ENCODE results near the gene OTX1.

The OTX1 gene

DNA sequence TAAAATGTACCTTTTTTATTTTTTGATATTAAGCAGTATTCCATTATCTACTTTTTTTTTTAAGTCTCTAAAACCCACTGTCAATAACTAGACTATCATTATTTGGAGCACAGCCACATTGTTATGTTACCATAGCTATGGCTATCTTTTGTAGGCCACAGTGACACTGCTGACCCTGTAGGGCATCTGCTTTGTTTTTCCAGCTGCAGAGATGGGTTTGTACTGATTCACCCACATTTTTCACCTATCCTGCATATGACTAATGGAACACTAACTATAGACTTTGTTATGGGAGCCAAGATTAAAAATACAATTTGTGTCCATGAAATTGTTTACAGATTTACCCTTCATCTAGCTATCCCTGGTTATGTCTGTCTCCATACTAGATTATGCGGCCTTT is 21.6 kb upstream of the OTX1 start:
- in situ Hi-C loops (cut with MboI; ENCODE audit: low sequenced_read_pairs, unreplicated experiment) = loop anchor here (25.0 kb wide), 2 partner anchors 242 to 567 kb away; no protein-coding TSS in a partner anchor
- no peak for TF ChIP-seq CTCF (IDR thresholded peaks at IDR 0.05; ENCODE audit: borderline replicate concordance, control extremely low read depth, extremely low read depth, insufficient read depth, missing control alignments)
- no peak for DNase-seq (ENCODE audit: low spot score)

GRCh38 chr2:63034526-63034925 is 16.1 kb upstream of the OTX1 start:
- DNase-seq (ENCODE audit: low spot score) = no peak
- TF ChIP-seq CTCF (IDR thresholded peaks at IDR 0.05; ENCODE audit: borderline replicate concordance, control extremely low read depth, extremely low read depth, insufficient read depth, missing control alignments) = no peak
- in situ Hi-C loops (cut with MboI; ENCODE audit: low sequenced_read_pairs, unreplicated experiment) = loop anchor here (25.0 kb wide), 2 partner anchors 247 to 572 kb away; no protein-coding TSS in a partner anchor

- no peak for TF ChIP-seq CTCF (IDR thresholded peaks at IDR 0.05; ENCODE audit: borderline replicate concordance, control extremely low read depth, extremely low read depth, insufficient read depth, missing control alignments)
- in situ Hi-C loops (cut with MboI; ENCODE audit: low sequenced_read_pairs, unreplicated experiment) = loop anchor here (25.0 kb wide), 2 partner anchors 248 to 573 kb away; no protein-coding TSS in a partner anchor
Observed at GRCh38 chr2:63035169-63035568, 15.5 kb upstream of the OTX1 start.

DNA sequence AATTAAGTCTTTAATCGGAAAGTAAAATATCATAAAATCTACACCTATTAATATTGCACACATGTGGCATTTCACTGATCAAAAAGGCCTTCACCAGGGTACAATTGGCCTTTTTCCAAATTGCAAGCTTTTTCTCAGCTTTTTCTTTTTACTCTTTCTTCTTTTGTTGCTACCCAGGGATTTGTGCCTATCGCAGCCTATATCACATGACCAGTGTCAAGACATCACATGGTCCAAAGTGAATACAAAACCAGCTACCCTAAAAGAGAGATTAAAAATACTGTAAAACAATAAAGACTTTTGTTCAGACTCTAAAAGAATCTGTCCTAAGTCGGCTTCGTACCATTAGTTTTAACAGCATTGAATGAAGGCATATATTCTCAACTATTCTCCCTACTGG is 15.0 kb upstream of the OTX1 start:
- in situ Hi-C loops (cut with MboI; ENCODE audit: low sequenced_read_pairs, unreplicated experiment) = loop anchor here (25.0 kb wide), 2 partner anchors 248 to 573 kb away; no protein-coding TSS in a partner anchor
- no peak for DNase-seq (ENCODE audit: low spot score)
- TF ChIP-seq CTCF (IDR thresholded peaks at IDR 0.05; ENCODE audit: borderline replicate concordance, control extremely low read depth, extremely low read depth, insufficient read depth, missing control alignments) = no peak

More at GRCh38 chr2:63035169-63035568, 15.5 kb upstream of the OTX1 start:
- no peak for DNase-seq (ENCODE audit: low spot score)

GRCh38 chr2:63038034-63038433 is 12.6 kb upstream of the OTX1 start:
- no peak for DNase-seq (ENCODE audit: low spot score)
- in situ Hi-C loops (cut with MboI; ENCODE audit: low sequenced_read_pairs, unreplicated experiment) = loop anchor here (25.0 kb wide), 2 partner anchors 251 to 576 kb away; no protein-coding TSS in a partner anchor
- TF ChIP-seq CTCF (IDR thresholded peaks at IDR 0.05; ENCODE audit: borderline replicate concordance, control extremely low read depth, extremely low read depth, insufficient read depth, missing control alignments) = no peak

- in situ Hi-C loops (cut with MboI; ENCODE audit: low sequenced_read_pairs, unreplicated experiment) = loop anchor here (25.0 kb wide), 2 partner anchors 253 to 578 kb away; no protein-coding TSS in a partner anchor
- no peak for DNase-seq (ENCODE audit: low spot score)
- no peak for TF ChIP-seq CTCF (IDR thresholded peaks at IDR 0.05; ENCODE audit: borderline replicate concordance, control extremely low read depth, extremely low read depth, insufficient read depth, missing control alignments)
Observed at GRCh38 chr2:63040586-63040985, 10.0 kb upstream of the OTX1 start.

Measured in GM13976 (cell line).